Stimulated activated CD4-positive, alpha-beta T cell treated with anti-CD3 and anti-CD28 coated beads, Interleukin-2, amount 100 ng/mL, for 24 hours (primary cell): Measurements from ENCODE around the gene CFAP70.

ENCODE experiments used
- DNase-seq, 2 donors: peaks; one replicate each; pipeline ENCODE4 v3.0.0-alpha.2; 2020

CFAP70 gene

GRCh38 chr10:73210395-73211105 lies 148.1 kb downstream of the CFAP70 start:
- no peak for DNase-seq

GRCh38 chr10:73209705-73210104 lies 149.0 kb downstream of the CFAP70 start:
- no peak for DNase-seq

GRCh38 chr10:73207883-73208282 lies 150.8 kb downstream of the CFAP70 start:
- DNase-seq: no peak

GRCh38 chr10:73206385-73206784 lies 152.3 kb downstream of the CFAP70 start:
- no peak for DNase-seq

- no peak for DNase-seq
These were observed 152.8 kb downstream of the CFAP70 start for GRCh38 chr10:73205890-73206289.

- DNase-seq: no peak
These were observed 153.6 kb downstream of the CFAP70 start for GRCh38 chr10:73205081-73205480.
